Fibroblast of villous mesenchyme (primary cell): ENCODE data around the gene DDX42. TPM values are rescaled to one million over a fixed set of nuclear protein-coding genes. Genes with fewer than 3 reads are reported as not detected.
A peak's percentile ranks its signal among the peaks of the same experiment; 100 is the strongest.

Experiments used
- DNase-seq: peaks from one replicate; pipeline ENCODE4 v3.0.0-alpha.2; 2010; ENCODE audit warnings: low read depth
- H3K4me3 ChIP-seq: 2 replicates; pipeline ENCODE4 v1.5.1; 2011; ENCODE audit warnings: low read depth, mild to moderate bottlenecking, low read length
- CTCF ChIP-seq: IDR thresholded peaks from 2 replicates; pipeline ENCODE4 v1.5.1; 2012; ENCODE audit warnings: low read depth, mild to moderate bottlenecking, low read length; ENCODE audit not compliant: insufficient read depth
- total RNA-seq: library from RNA; depleted of rRNA; stranded (reverse); fragments of >200 nt; gene quantifications from 2 replicates; pipeline ENCODE4 v1.2.3, GENCODE V29; 2012

DDX42 gene
- total RNA-seq, 1 donor, result 85.9 TPM

GRCh38 chr17:63752707-63753106 is 21.3 kb upstream of the DDX42 start:
- H3K4me3 ChIP-seq, result no peak overlapping the region
- no peak for TF ChIP-seq CTCF
- DNase-seq, result no peak

GRCh38 chr17:63753215-63753614 is 20.8 kb upstream of the DDX42 start:
- TF ChIP-seq CTCF, result no peak
- H3K4me3 ChIP-seq, result no peak overlapping the region
- peak; percentile 7 for DNase-seq

- no peak for TF ChIP-seq CTCF
- no peak for DNase-seq
- no peak overlapping the region for H3K4me3 ChIP-seq
Measured at GRCh38 chr17:63754046-63754445, 19.9 kb upstream of the DDX42 start.

- TF ChIP-seq CTCF, result no peak
- DNase-seq, result no peak
- H3K4me3 ChIP-seq, result no peak overlapping the region
Measured at GRCh38 chr17:63758428-63758827, 15.5 kb upstream of the DDX42 start.

- H3K4me3 ChIP-seq, result no peak overlapping the region
- no peak for TF ChIP-seq CTCF
- DNase-seq, result no peak
Measured at GRCh38 chr17:63760771-63761539, 13.0 kb upstream of the DDX42 start.

- TF ChIP-seq CTCF, result no peak
- DNase-seq, result no peak
Measured at GRCh38 chr17:63762161-63763078, 11.6 kb upstream of the DDX42 start.

More at GRCh38 chr17:63762161-63763078, 11.6 kb upstream of the DDX42 start:
- H3K4me3 ChIP-seq, result no peak overlapping the region
